Measurements from ENCODE around the gene CPLX1.

CPLX1 gene

GRCh38 chr4:825971-826330 lies at the start of gene CPLX1:
TSS of gene CPLX1 (minus strand) at chr4:826129. CDS start at chr4:824522, 1,607 bp downstream.
- H3K4me1 ChIP-seq, result peaks cover 0 to 24% (median 18%) of the 10 kb centered on the region in 4 donors
- no peak for DNase-seq
- intact Hi-C loops (cut with DNase I; ENCODE audit: low total_unique reads), result no loop called here
- H3K9me3 ChIP-seq, result no peaks in the 10 kb centered on the region
- peak within 1 kb of the TSS; percentile 25 to 49 for H3K4me3 ChIP-seq
- H3K27ac ChIP-seq, result no peak within 1 kb of the TSS
- no peak for TF ChIP-seq CTCF (IDR thresholded peaks at IDR 0.05)
- no peaks in the 10 kb centered on the region for H3K36me3 ChIP-seq
- H3K27me3 ChIP-seq, result peaks cover 8 to 95% of the 10 kb centered on the region in 2 donors

- no peak for DNase-seq
- H3K9me3 ChIP-seq, result no peaks in the 10 kb centered on the region
- H3K4me3 ChIP-seq, result no peak overlapping the region
- no peaks in the 10 kb centered on the region for H3K27me3 ChIP-seq
- peaks cover 44 to 100% (median 86%) of the 10 kb centered on the region in 3 donors for H3K36me3 ChIP-seq
- intact Hi-C loops (cut with DNase I; ENCODE audit: low total_unique reads), result no loop called here
- no peaks in the 10 kb centered on the region for H3K4me1 ChIP-seq
- no peak overlapping the region for H3K27ac ChIP-seq
- no peak for TF ChIP-seq CTCF (IDR thresholded peaks at IDR 0.05)
Observed at GRCh38 chr4:874971-875817, 49.3 kb upstream of the CPLX1 start.

GRCh38 chr4:874056-874455 lies 48.1 kb upstream of the CPLX1 start:
- no peaks in the 10 kb centered on the region for H3K4me1 ChIP-seq
- H3K4me3 ChIP-seq, result no peak overlapping the region
- intact Hi-C loops (cut with DNase I; ENCODE audit: low total_unique reads), result no loop called here
- no peaks in the 10 kb centered on the region for H3K27me3 ChIP-seq
- no peak for TF ChIP-seq CTCF (IDR thresholded peaks at IDR 0.05)
- DNase-seq, result no peak
- H3K9me3 ChIP-seq, result no peaks in the 10 kb centered on the region
- no peak overlapping the region for H3K27ac ChIP-seq
- peaks cover 38 to 100% (median 82%) of the 10 kb centered on the region in 3 donors for H3K36me3 ChIP-seq

DNA sequence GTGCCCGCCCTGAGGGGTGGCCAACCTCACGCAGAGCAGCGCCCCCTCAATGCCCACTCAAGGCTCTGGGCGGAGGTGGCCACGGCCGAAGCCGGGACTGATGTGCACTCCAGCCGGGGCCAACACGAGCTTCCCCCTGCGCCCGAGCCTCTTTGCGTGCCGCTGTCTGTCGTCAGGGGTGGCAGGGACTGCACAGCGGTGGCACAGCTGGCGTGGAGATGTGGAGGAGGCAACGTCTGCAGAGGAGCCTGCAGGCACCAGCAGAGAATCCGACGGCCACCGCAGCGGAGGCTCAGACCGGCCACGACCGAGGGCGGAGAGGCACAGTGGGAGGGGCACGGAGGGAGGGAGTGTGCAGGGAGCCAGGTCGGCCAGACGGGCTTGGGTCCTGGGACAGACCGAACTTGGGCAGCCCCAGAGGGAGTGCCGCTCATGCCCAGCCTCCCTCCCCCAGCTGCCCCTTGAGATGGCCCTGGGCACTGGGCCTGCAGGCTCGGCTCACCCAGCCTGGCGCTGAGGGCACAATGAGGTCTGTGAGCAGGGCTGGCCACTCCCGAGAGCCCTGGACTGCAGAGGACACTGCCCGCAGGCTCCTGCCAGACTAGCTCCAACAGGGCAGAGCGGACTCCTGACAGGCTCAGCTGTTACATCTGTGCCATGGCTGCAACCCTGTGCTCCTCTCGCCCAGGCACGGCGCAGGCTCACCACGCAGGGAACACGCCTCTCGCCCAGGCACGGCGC lies 46.5 kb upstream of the CPLX1 start:
- no peak for DNase-seq
- no peaks in the 10 kb centered on the region for H3K27me3 ChIP-seq
- no peaks in the 10 kb centered on the region for H3K4me1 ChIP-seq
- H3K27ac ChIP-seq, result no peak overlapping the region
- H3K9me3 ChIP-seq, result no peaks in the 10 kb centered on the region
- intact Hi-C loops (cut with DNase I; ENCODE audit: low total_unique reads), result no loop called here
- no peak for TF ChIP-seq CTCF (IDR thresholded peaks at IDR 0.05)
- no peak overlapping the region for H3K4me3 ChIP-seq
- H3K36me3 ChIP-seq, result peaks cover 43 to 100% (median 82%) of the 10 kb centered on the region in 3 donors

DNA sequence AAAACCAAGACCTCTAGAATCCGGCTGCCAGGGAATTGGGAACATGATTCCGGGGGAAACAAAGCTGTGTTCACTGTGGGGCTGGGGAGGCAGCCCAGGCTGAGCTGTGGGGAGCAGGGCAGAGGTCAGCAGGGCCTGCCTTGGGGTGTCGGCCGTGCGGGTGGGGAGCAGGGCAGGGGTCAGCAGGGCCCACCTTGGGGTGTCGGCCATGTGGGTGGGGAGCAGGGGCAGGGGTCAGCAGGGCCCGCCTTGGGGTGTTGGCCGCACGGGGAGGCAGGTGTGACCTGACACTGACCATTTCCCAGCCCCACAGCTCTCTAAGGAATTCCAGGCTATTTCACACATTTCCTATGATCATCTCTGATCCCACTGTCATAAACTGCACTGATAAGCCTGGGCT lies 45.6 kb upstream of the CPLX1 start:
- no peak for TF ChIP-seq CTCF (IDR thresholded peaks at IDR 0.05)
- H3K4me1 ChIP-seq, result no peaks in the 10 kb centered on the region
- no peaks in the 10 kb centered on the region for H3K27me3 ChIP-seq
- peaks cover 43 to 100% (median 82%) of the 10 kb centered on the region in 3 donors for H3K36me3 ChIP-seq
- no peak overlapping the region for H3K27ac ChIP-seq
- H3K9me3 ChIP-seq, result no peaks in the 10 kb centered on the region
- intact Hi-C loops (cut with DNase I; ENCODE audit: low total_unique reads), result no loop called here
- DNase-seq, result no peak
- H3K4me3 ChIP-seq, result no peak overlapping the region
